Erythroblast (primary cell): ENCODE data around the gene GPR119.

Experiments
- GATA1 ChIP-seq: IDR thresholded peaks from 2 replicates; pipeline ENCODE4 v1.6.1; 2011; ENCODE audit warnings: low read depth, mild to moderate bottlenecking, control low read depth, low read length, moderate library complexity
- POLR2A ChIP-seq: IDR thresholded peaks from 2 replicates; pipeline ENCODE4 v1.6.1; 2011; ENCODE audit warnings: mild to moderate bottlenecking, low read length

- TF ChIP-seq POLR2A (no peak), GATA1 (no peak)
Measured at GRCh38 chrX:130351567-130351966, 33.9 kb downstream of the GPR119 start.
